HG03280 (cell line): Measurements from ENCODE around the gene IRAK3.
A peak's percentile ranks its signal among the peaks of the same experiment; 100 is the strongest.

Source experiments
- ATAC-seq: cut with Tn5 transposase; IDR thresholded peaks from one replicate; pipeline ENCODE4 v1.9.1; 2021; ENCODE audit warnings: mild to moderate bottlenecking, moderate library complexity; ENCODE audit not compliant: unreplicated experiment

The IRAK3 gene

GRCh38 chr12:66247741-66248140 lies 58.7 kb downstream of the IRAK3 start:
- ATAC-seq, result no peak

DNA sequence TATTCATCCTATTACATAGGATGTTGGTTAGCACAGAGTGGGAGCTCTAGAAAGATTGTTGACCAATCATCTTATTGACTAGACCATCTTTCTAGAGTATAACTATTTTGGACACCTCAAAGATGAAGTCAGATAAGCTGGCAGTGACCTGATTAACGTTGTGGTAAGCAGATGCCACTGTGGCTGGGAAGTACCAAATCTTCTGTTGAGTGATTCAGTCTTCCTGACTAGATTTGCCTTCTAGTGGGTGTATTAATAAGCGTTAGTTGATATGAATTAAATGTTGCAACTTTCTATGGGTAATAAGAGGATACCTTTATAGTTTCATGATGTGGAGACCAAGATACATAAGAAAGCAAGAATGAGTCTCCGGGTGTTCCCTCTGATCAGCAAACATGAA lies 62.0 kb downstream of the IRAK3 start:
- ATAC-seq, result no peak

DNA sequence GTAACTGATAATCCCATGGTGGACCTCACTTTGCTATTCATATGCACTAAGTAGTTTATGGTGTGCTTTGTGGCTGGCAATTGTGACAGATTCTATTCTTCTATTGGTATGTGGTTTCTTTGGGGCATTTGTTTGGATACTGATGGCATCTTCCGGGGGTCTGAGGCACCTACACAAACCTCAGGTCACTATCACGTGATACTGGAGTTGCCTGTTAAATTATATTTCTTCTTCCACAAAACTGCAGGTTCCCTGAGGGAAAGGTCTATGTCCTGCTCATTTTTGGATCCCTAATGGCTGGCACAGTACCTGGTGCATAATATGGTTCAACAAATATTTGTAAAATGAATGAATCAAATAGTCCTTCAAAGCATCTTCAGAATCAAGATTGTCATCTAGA lies 63.8 kb downstream of the IRAK3 start:
- ATAC-seq, result no peak

DNA sequence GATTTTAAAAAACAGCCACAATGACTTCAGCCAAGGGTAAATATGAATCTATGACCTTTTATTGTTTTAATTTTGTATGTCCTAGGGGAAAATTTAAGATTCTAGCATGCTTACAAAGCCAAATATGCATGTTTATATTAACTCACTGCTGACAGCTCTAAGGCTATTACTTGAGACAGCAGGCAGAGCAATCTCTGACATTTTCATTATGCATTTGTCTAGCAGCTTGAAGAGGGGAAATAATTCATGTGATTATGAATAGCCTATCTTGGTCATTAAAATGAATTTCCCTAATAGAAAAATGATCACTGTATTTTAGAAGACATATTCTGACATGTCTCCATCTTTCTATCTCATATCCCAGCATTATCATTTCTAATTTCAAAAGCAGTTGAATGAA lies 66.7 kb downstream of the IRAK3 start:
- ATAC-seq, result no peak

DNA sequence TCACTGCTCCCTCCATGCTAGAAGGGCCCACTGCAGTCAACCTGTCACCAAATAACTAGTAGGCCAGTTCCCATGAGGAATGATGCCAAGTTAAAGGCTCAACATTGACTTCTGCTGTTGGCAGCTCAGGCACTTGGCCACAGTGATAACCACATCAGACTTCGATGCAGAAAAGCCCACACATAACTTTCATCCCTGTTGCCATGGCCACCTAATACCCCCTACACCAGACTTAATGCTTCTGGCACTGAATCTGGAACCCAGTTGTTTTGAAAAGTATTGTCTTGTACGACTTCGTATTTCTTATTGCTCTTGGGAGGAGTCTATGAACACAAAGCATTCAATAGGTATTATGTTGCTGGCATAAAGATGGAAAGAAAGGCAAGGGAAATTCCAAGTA lies 69.0 kb downstream of the IRAK3 start:
- no peak for ATAC-seq

- no peak for ATAC-seq
Observed at GRCh38 chr12:66262737-66263136, 73.7 kb downstream of the IRAK3 start.

DNA sequence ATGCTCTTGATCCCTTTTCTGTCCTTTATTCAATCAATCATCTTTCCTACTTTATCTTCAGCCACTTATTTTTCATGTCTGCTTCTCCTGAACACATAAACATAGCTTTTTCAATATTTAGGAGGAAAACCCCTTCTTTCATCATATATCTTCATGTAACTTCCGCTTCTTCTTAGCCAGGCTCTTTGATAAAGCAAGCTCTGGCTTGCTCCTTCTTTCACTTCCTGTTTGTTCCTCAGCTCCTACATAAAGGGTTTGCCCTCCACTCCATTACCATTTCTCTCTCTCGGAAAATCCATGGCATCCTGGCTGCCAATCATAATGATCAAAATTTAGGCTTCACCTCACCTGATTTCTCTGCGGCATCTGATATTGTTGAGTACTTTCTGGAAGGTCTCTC lies 79.5 kb downstream of the IRAK3 start:
- peak; percentile 50 for ATAC-seq

- ATAC-seq, result no peak
Observed at GRCh38 chr12:66269142-66269541, 80.1 kb downstream of the IRAK3 start.

DNA sequence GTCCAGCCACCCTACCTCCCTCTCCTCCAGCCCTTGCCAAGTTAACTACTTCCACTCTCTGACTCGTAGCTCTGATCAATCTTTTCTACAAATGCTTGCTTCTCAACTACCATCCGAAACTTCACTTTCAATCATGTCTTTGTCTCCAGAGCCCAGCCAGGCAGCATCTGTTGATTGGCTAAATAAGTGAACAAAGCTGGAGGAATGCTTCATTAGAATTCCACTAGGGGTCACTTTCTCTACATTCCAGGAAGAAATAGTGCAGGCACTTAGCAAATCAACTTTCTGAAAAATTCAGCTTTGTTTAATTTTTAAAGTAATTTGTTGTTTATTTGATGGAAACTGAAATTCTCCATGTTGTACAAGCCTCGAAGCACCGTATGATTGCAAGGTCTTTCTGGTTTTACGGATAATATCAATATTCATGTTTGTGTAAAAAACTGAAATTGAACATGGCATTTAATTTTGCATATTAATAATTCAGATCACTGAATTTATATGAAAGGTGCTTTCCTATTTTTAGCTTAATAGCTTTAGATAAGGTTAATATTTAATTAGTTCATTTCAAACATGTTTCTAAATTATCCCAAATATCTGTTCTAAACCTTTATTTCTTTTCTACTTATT lies 80.9 kb downstream of the IRAK3 start:
- no peak for ATAC-seq

- ATAC-seq, result no peak
Observed at GRCh38 chr12:66270613-66271012, 81.6 kb downstream of the IRAK3 start.

DNA sequence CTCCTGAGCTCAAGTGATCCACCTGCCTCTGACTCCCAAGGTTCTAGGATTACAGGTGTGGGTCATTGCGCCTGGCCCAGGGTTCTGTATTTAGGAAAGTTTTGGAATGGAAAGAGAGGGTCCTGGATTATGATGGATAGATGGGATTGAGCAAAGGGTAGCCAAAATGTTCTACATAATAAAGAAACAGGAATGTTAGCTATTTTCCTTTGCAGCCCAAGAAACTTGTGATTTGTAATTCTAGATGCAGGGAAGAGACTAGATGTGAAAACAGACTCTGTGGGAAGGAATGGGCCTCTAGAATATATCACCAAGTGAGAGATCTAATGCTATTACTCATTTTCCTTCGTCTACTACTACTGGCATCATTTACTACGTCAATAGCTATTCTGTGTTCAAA lies 83.6 kb downstream of the IRAK3 start:
- ATAC-seq, result no peak

GRCh38 chr12:66273147-66273546 lies 84.1 kb downstream of the IRAK3 start:
- no peak for ATAC-seq

GRCh38 chr12:66275040-66275439 lies 86.0 kb downstream of the IRAK3 start:
- ATAC-seq, result no peak

DNA sequence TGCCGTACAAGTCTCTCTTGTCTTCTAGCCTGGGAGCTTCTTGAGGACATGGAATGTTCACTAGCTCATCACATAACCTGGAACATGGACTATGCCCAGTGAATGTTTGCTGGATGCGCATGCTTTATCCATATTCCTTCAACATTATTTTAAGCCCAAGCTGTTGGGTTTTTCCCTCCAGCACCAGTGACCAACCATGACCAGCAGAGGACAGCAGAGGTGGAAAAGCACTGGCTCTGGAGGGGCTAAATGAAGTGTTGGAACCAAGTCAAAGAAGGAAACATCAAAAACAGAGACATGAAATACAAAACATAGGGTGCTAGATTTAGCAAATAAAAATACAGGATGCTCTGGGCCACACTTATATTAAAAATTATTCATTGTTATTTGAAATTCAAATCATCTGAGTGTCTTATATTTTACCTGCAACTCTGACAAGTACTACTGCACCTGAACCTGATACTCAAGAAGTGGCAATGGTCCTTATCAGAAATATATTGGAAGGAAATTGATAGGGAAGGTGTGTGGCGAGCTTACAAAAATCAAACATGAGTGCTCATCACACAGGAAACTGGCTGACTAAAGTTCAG lies 90.2 kb downstream of the IRAK3 start:
- no peak for ATAC-seq

- no peak for ATAC-seq
Observed at GRCh38 chr12:66280561-66280960, 91.5 kb downstream of the IRAK3 start.

DNA sequence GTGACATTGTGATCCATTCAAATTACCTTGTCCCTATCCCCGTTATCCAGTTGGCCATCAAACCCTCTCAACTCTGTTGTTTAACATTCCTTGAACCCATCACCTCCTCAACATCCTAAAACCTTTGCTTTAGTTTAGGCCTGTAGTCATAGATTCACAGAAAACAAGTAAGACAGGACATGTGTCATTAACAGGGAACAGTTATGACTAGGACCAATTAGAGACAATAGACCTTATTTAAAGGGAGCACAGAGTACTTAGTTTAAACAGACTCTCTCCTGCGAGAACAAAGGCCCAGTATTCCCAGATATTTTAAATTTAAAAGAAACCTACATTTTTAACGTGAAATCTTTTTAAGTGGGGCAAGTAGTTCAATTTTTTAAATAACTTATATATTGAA lies 93.2 kb downstream of the IRAK3 start:
- no peak for ATAC-seq

- ATAC-seq, result no peak
Observed at GRCh38 chr12:66287275-66287674, 98.3 kb downstream of the IRAK3 start.

DNA sequence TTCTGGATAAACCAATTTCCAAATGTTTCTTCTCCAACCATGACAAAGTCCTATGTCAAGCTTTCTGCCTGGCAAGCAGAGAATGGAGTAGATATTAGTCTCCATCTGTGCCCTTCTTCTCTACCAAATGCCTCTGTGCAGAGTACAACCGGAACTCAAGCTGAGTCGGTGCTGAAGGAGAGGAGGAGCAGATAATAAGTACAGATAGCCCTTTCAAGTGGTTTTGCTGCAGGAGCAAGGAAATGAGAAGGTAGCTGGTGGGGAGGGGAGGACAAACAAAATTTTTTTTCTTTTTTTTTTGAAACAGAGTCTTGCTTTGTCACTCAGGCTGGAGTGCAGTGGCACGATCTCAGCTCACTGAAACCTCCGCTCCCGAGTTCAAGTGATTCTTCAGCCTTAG lies 99.1 kb downstream of the IRAK3 start:
- no peak for ATAC-seq

DNA sequence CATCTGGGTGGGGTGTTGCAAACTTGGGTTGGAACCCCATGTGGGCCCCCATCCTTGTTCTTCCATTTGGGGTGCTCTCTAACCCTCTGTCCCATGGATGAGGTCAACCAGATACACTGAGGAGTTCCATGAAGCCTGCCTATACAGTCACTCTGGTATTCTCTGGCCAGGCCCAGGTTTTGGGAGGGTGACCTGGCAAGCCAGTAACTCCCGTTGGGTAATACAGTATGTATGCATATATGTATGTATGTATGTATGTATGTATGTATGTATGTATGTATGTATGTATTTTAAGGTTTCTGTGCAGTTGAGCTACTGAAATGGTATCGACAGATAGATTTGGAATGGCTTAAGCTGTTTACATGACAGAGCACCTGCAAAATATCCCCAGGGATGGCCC lies 100.5 kb downstream of the IRAK3 start:
- ATAC-seq, result no peak

GRCh38 chr12:66290716-66291200 lies 101.7 kb downstream of the IRAK3 start:
- no peak for ATAC-seq

GRCh38 chr12:66296176-66296683 lies 107.2 kb downstream of the IRAK3 start:
- ATAC-seq, result no peak

GRCh38 chr12:66297080-66297479 lies 108.1 kb downstream of the IRAK3 start:
- no peak for ATAC-seq

DNA sequence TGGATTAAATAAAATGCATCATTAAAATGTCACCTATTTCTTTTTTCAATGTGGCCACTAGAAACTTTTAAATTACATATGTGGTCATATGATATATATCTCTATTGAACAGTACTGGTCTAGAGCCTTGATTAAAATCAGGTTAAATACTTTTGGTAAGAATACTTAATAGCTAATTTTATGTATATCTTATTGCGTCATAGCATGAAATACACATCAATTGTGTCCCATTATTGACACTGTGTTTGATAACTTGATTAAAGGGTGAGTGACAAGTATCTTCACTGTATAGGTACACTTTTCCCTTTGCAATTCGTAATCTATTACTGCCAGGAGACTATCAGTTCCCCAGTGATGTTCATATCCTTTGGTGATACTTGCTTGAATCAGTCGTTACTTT lies 108.9 kb downstream of the IRAK3 start:
- no peak for ATAC-seq
